ENCODE measurements around the gene COL4A1.

Gene COL4A1

GRCh38 chr13:110217085-110217484 is 89.9 kb downstream of the COL4A1 start:
- no peak for DNase-seq
- H3K27ac ChIP-seq, result peak overlapping the region; percentile 73 to 78

GRCh38 chr13:110216398-110217041 is 90.4 kb downstream of the COL4A1 start:
- peak overlapping the region; percentile 73 to 78 for H3K27ac ChIP-seq
- DNase-seq, result peak in 1 of 2 donors; percentile 84
- H3K4me1 ChIP-seq, result peaks cover 8 to 77% (median 53%) of the 10 kb centered on the region in 4 donors
- no peaks in the 10 kb centered on the region for H3K9me3 ChIP-seq
- intact Hi-C loops (cut with DNase I; ENCODE audit: low total_unique reads), result loop anchor here (10.0 kb wide), 1 partner anchor 498 kb away; the partner anchor contains the start of gene ING1
- TF ChIP-seq CTCF (IDR thresholded peaks at IDR 0.05), result no peak
- H3K4me3 ChIP-seq, result peak overlapping the region in 1 of 2 donors; percentile 12
- no peaks in the 10 kb centered on the region for H3K27me3 ChIP-seq
- H3K36me3 ChIP-seq, result peaks cover 19 to 34% (median 21%) of the 10 kb centered on the region in 3 donors

More at GRCh38 chr13:110217085-110217484, 89.9 kb downstream of the COL4A1 start:
- H3K4me3 ChIP-seq, result no peak overlapping the region
- H3K27me3 ChIP-seq, result no peaks in the 10 kb centered on the region
- no peaks in the 10 kb centered on the region for H3K9me3 ChIP-seq
- intact Hi-C loops (cut with DNase I; ENCODE audit: low total_unique reads), result loop anchor here (10.0 kb wide), 1 partner anchor 498 kb away; the partner anchor contains the start of gene ING1
- no peak for TF ChIP-seq CTCF (IDR thresholded peaks at IDR 0.05)
- H3K36me3 ChIP-seq, result peaks cover 14 to 29% (median 16%) of the 10 kb centered on the region in 3 donors
- H3K4me1 ChIP-seq, result peaks cover 8 to 83% (median 57%) of the 10 kb centered on the region in 4 donors

- H3K27ac ChIP-seq, result peak overlapping the region; percentile 73 to 78
- no peaks in the 10 kb centered on the region for H3K27me3 ChIP-seq
- intact Hi-C loops (cut with DNase I; ENCODE audit: low total_unique reads), result loop anchor here (10.0 kb wide), 1 partner anchor 499 kb away; the partner anchor contains the start of gene ING1
- no peak overlapping the region for H3K4me3 ChIP-seq
- H3K36me3 ChIP-seq, result peaks cover 25 to 39% (median 26%) of the 10 kb centered on the region in 3 donors
- no peaks in the 10 kb centered on the region for H3K9me3 ChIP-seq
- DNase-seq, result no peak
- peaks cover 8 to 72% (median 51%) of the 10 kb centered on the region in 4 donors for H3K4me1 ChIP-seq
- TF ChIP-seq CTCF (IDR thresholded peaks at IDR 0.05), result no peak
These were observed 91.0 kb downstream of the COL4A1 start for GRCh38 chr13:110216006-110216397.

GRCh38 chr13:110215606-110216005 is 91.4 kb downstream of the COL4A1 start:
- Histone ChIP-seq H3K4me3 (no peak overlapping the region), H3K9me3 (no peaks in the 10 kb centered on the region), H3K27ac (peak overlapping the region; percentile 73 to 78), H3K36me3 (peaks cover 29 to 43% (median 30%) of the 10 kb centered on the region in 3 donors), H3K27me3 (no peaks in the 10 kb centered on the region), H3K4me1 (peaks cover 8 to 68% (median 48%) of the 10 kb centered on the region in 4 donors)
- intact Hi-C loops (cut with DNase I; ENCODE audit: low total_unique reads), result loop anchor here (10.0 kb wide), 1 partner anchor 499 kb away; the partner anchor contains the start of gene ING1
- DNase-seq, result no peak
- no peak for TF ChIP-seq CTCF (IDR thresholded peaks at IDR 0.05)

GRCh38 chr13:110214637-110215036 is 92.3 kb downstream of the COL4A1 start:
- TF ChIP-seq CTCF (IDR thresholded peaks at IDR 0.05), result no peak
- peaks cover 38 to 51% (median 39%) of the 10 kb centered on the region in 3 donors for H3K36me3 ChIP-seq
- no peaks in the 10 kb centered on the region for H3K9me3 ChIP-seq
- no peak for DNase-seq
- peak overlapping the region; percentile 55 to 73 for H3K27ac ChIP-seq
- H3K4me1 ChIP-seq, result peaks cover 8 to 60% (median 46%) of the 10 kb centered on the region in 4 donors
- no peaks in the 10 kb centered on the region for H3K27me3 ChIP-seq
- intact Hi-C loops (cut with DNase I; ENCODE audit: low total_unique reads), result loop anchor here (10.0 kb wide), 1 partner anchor 500 kb away; the partner anchor contains the start of gene ING1
- H3K4me3 ChIP-seq, result no peak overlapping the region

All from tibial artery (tissue), 4 donors.